Measurements from ENCODE around the gene SDHA.

The SDHA gene

GRCh38 chr5:179401-179800 lies 38.7 kb upstream of the SDHA start:
- H3K9me2 ChIP-seq (replicated peaks; ENCODE audit: insufficient read depth, low read length) = no peaks in the 10 kb centered on the region
- no peaks in the 10 kb centered on the region for H3K27me3 ChIP-seq (ENCODE audit: low read length)
- H3K79me2 ChIP-seq (ENCODE audit: insufficient read depth, low read length) = no peaks in the 10 kb centered on the region
- no peak overlapping the region for H3K4me3 ChIP-seq (ENCODE audit: insufficient read depth, low read length, poor library complexity, severe bottlenecking)
- H3K4me2 ChIP-seq (ENCODE audit: low read depth, low read length, poor library complexity, severe bottlenecking) = no peak overlapping the region
- no peak overlapping the region for H3K27ac ChIP-seq (ENCODE audit: low read depth, low read length)
- H3F3A ChIP-seq (ENCODE audit: insufficient read depth) = no peaks in the 10 kb centered on the region
- no peaks in the 10 kb centered on the region for H4K20me1 ChIP-seq (ENCODE audit: low read depth, low read length)
- TF ChIP-seq EZH2phosphoT487 (conservative IDR thresholded peaks at IDR 0.05; ENCODE audit: low read length) = no peak
- TF ChIP-seq, protein P1, sequence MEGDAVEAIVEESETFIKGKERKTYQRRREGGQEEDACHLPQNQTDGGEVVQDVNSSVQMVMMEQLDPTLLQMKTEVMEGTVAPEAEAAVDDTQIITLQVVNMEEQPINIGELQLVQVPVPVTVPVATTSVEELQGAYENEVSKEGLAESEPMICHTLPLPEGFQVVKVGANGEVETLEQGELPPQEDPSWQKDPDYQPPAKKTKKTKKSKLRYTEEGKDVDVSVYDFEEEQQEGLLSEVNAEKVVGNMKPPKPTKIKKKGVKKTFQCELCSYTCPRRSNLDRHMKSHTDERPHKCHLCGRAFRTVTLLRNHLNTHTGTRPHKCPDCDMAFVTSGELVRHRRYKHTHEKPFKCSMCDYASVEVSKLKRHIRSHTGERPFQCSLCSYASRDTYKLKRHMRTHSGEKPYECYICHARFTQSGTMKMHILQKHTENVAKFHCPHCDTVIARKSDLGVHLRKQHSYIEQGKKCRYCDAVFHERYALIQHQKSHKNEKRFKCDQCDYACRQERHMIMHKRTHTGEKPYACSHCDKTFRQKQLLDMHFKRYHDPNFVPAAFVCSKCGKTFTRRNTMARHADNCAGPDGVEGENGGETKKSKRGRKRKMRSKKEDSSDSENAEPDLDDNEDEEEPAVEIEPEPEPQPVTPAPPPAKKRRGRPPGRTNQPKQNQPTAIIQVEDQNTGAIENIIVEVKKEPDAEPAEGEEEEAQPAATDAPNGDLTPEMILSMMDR (IDR thresholded peaks at IDR 0.05; ENCODE audit: insufficient read depth, low read length, poor library complexity, severe bottlenecking) = no peak
- no peak overlapping the region for H3K9ac ChIP-seq (ENCODE audit: low read length)
- no peaks in the 10 kb centered on the region for H3K36me3 ChIP-seq (ENCODE audit: low read length)
- H3K9me3 ChIP-seq (ENCODE audit: insufficient read depth, low read length) = no peaks in the 10 kb centered on the region
- H2AFZ ChIP-seq (ENCODE audit: low read depth, low read length, severe bottlenecking) = no peak overlapping the region

GRCh38 chr5:180286-180918 lies 37.7 kb upstream of the SDHA start:
- Histone ChIP-seq H4K20me1 (ENCODE audit: low read depth, low read length) (no peaks in the 10 kb centered on the region), H2AFZ (ENCODE audit: low read depth, low read length, severe bottlenecking) (no peak overlapping the region), H3K4me2 (ENCODE audit: low read depth, low read length, poor library complexity, severe bottlenecking) (no peak overlapping the region), H3K36me3 (ENCODE audit: low read length) (no peaks in the 10 kb centered on the region), H3K27ac (ENCODE audit: low read depth, low read length) (no peak overlapping the region), H3K27me3 (ENCODE audit: low read length) (no peaks in the 10 kb centered on the region), H3K9me2 (replicated peaks; ENCODE audit: insufficient read depth, low read length) (no peaks in the 10 kb centered on the region), H3K9me3 (ENCODE audit: insufficient read depth, low read length) (no peaks in the 10 kb centered on the region), H3K4me3 (ENCODE audit: insufficient read depth, low read length, poor library complexity, severe bottlenecking) (no peak overlapping the region), H3K9ac (ENCODE audit: low read length) (no peak overlapping the region), H3F3A (ENCODE audit: insufficient read depth) (no peaks in the 10 kb centered on the region), H3K79me2 (ENCODE audit: insufficient read depth, low read length) (no peaks in the 10 kb centered on the region)
- TF ChIP-seq EZH2phosphoT487 (conservative IDR thresholded peaks at IDR 0.05; ENCODE audit: low read length) = no peak
- TF ChIP-seq, protein P1 (IDR thresholded peaks at IDR 0.05; ENCODE audit: insufficient read depth, low read length, poor library complexity, severe bottlenecking) = no peak

DNA sequence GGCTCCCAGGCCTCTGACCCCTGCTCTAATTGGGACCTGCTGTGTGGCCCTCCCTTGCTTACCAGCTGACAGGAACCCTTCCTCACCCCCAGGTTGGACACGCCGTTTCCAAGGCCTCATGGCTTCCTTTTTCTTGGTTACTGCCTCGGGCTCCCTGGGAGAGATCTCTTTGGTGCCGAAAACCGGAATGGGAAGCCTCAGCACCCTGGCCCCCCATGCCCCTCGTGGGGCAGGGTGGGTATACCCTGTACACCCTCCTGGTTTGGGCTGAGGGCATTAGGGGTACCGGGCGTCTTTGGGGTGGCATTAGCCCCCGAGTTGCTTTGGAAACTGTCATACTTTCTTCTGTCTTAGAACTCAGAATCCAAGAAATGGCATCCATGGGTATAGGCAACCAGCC lies 37.0 kb upstream of the SDHA start:
- Histone ChIP-seq H3K27ac (ENCODE audit: low read depth, low read length) (no peak overlapping the region), H3K9me2 (replicated peaks; ENCODE audit: insufficient read depth, low read length) (no peaks in the 10 kb centered on the region), H3K4me2 (ENCODE audit: low read depth, low read length, poor library complexity, severe bottlenecking) (no peak overlapping the region), H3F3A (ENCODE audit: insufficient read depth) (no peaks in the 10 kb centered on the region), H2AFZ (ENCODE audit: low read depth, low read length, severe bottlenecking) (no peak overlapping the region), H3K36me3 (ENCODE audit: low read length) (no peaks in the 10 kb centered on the region), H3K9ac (ENCODE audit: low read length) (no peak overlapping the region), H3K4me3 (ENCODE audit: insufficient read depth, low read length, poor library complexity, severe bottlenecking) (no peak overlapping the region), H4K20me1 (ENCODE audit: low read depth, low read length) (no peaks in the 10 kb centered on the region), H3K9me3 (ENCODE audit: insufficient read depth, low read length) (no peaks in the 10 kb centered on the region), H3K27me3 (ENCODE audit: low read length) (no peaks in the 10 kb centered on the region), H3K79me2 (ENCODE audit: insufficient read depth, low read length) (no peaks in the 10 kb centered on the region)
- TF ChIP-seq, protein P1 (IDR thresholded peaks at IDR 0.05; ENCODE audit: insufficient read depth, low read length, poor library complexity, severe bottlenecking) = no peak
- no peak for TF ChIP-seq EZH2phosphoT487 (conservative IDR thresholded peaks at IDR 0.05; ENCODE audit: low read length)

Measured in SU-DHL-6 (cell line).